ENCODE measurements around the gene TSPAN4.

TSPAN4 gene

GRCh38 chr11:887589-887988, 44.9 kb downstream of the TSPAN4 start:
- H3K9me3 ChIP-seq (ENCODE audit: severe bottlenecking) = no peaks in the 10 kb centered on the region
- no peaks in the 10 kb centered on the region for H3K27me3 ChIP-seq (ENCODE audit: insufficient read depth, low read depth, severe bottlenecking)
- no peak for DNase-seq
- peaks cover 32% of the 10 kb centered on the region for H3K36me3 ChIP-seq
- H3K27ac ChIP-seq = peak overlapping the region; percentile 100
- no peak for TF ChIP-seq CTCF (IDR thresholded peaks at IDR 0.05; ENCODE audit: low read depth, low read length)
- no peak overlapping the region for H3K4me3 ChIP-seq (ENCODE audit: low read depth, low read length)

- Histone ChIP-seq H3K27me3 (ENCODE audit: insufficient read depth, low read depth, severe bottlenecking) (no peaks in the 10 kb centered on the region), H3K36me3 (peaks cover 24% of the 10 kb centered on the region), H3K9me3 (ENCODE audit: severe bottlenecking) (no peaks in the 10 kb centered on the region), H3K4me3 (ENCODE audit: low read depth, low read length) (peak overlapping the region; percentile 32), H3K27ac (peak overlapping the region; percentile 100)
- TF ChIP-seq CTCF (IDR thresholded peaks at IDR 0.05; ENCODE audit: low read depth, low read length) = no peak
- DNase-seq = peak; percentile 96
Measured at GRCh38 chr11:888310-889212, 45.9 kb downstream of the TSPAN4 start.

- H3K9me3 ChIP-seq (ENCODE audit: severe bottlenecking) = no peaks in the 10 kb centered on the region
- peak; percentile 41 for TF ChIP-seq CTCF (IDR thresholded peaks at IDR 0.05; ENCODE audit: low read depth, low read length)
- peak; percentile 92 for DNase-seq
- no peaks in the 10 kb centered on the region for H3K27me3 ChIP-seq (ENCODE audit: insufficient read depth, low read depth, severe bottlenecking)
- peaks cover 20% of the 10 kb centered on the region for H3K36me3 ChIP-seq
- no peak overlapping the region; the same call in 1 of the 2 replicates for H3K4me3 ChIP-seq (ENCODE audit: low read depth, low read length)
- H3K27ac ChIP-seq = peak overlapping the region; percentile 100
Measured at GRCh38 chr11:889257-889656, 46.6 kb downstream of the TSPAN4 start.

- Histone ChIP-seq H3K36me3 (peaks cover 20% of the 10 kb centered on the region), H3K9me3 (ENCODE audit: severe bottlenecking) (no peaks in the 10 kb centered on the region), H3K27ac (peak overlapping the region; percentile 100), H3K27me3 (ENCODE audit: insufficient read depth, low read depth, severe bottlenecking) (no peaks in the 10 kb centered on the region), H3K4me3 (ENCODE audit: low read depth, low read length) (no peak overlapping the region)
- 0 out of 2 replicates have a peak, but pooled peaks have one; percentile 17 for TF ChIP-seq CTCF (IDR thresholded peaks at IDR 0.05; ENCODE audit: low read depth, low read length)
- peak; percentile 65 for DNase-seq
Measured at GRCh38 chr11:889687-890475, 47.2 kb downstream of the TSPAN4 start.

GRCh38 chr11:890794-891540, 48.3 kb downstream of the TSPAN4 start:
- H3K36me3 ChIP-seq = peaks cover 17% of the 10 kb centered on the region
- no peaks in the 10 kb centered on the region for H3K27me3 ChIP-seq (ENCODE audit: insufficient read depth, low read depth, severe bottlenecking)
- no peak for DNase-seq

More at GRCh38 chr11:890794-891540, 48.3 kb downstream of the TSPAN4 start:
- no peak for TF ChIP-seq CTCF (IDR thresholded peaks at IDR 0.05; ENCODE audit: low read depth, low read length)
- peak overlapping the region; percentile 100 for H3K27ac ChIP-seq
- no peaks in the 10 kb centered on the region for H3K9me3 ChIP-seq (ENCODE audit: severe bottlenecking)
- no peak overlapping the region for H3K4me3 ChIP-seq (ENCODE audit: low read depth, low read length)

Measured in WERI-Rb-1 (cell line).